CD4-positive, alpha-beta T cell treated with Interleukin-4 for 1 hour (primary cell): Measurements from ENCODE around the gene PHKA1.
"Not testable (repeated sequence)": the region's sequence is repeated elsewhere in the genome, so short reads cannot be mapped to it uniquely, and the experiment has no call there.

ENCODE experiments used
- DNase-seq, 2 donors: peaks; one replicate each; pipeline ENCODE4 v3.0.0-alpha.2; 2020 to 2022

The PHKA1 gene

GRCh38 chrX:72663737-72664136 lies 50.4 kb downstream of the PHKA1 start:
- DNase-seq = no peak

GRCh38 chrX:72662020-72662747 lies 51.9 kb downstream of the PHKA1 start:
- DNase-seq = no peak

DNA sequence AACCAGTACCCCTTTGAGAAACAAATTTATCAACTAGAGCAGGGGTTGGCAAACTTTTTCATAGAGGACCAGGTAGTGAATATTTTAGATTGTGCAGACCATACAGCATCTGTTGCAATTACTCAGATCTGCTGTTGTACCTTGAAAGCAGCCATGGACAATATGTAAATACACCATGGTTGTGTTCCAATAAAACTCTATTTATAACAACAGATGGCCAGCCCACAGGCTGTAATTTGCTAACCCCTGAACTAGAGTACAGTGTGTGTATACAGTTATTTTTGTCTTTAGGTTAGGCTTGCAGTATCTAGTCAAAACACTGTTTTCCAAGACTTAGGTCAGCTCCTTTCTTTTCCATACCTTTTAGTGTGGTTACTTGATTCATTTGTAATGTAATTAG lies 54.4 kb downstream of the PHKA1 start:
- no peak for DNase-seq

DNA sequence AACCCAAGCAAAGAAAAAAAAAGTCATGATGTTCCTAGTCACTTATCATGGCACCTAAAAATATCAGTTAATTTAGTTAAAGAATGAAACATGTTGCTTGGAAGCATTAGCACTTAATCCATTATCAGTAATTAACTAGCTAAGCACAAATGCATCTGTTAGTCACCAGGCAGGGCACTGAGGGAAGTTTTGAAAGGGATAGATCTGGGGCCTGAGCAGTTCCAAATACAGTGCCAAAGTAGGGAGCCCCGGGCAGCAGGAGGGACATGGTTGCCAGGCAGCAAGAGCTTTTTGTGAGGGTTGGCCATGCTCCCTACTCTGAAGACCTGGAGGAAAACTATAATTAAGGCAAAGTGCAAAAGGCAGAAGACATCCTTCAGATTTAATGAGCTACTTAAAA lies 62.0 kb downstream of the PHKA1 start:
- DNase-seq = no peak

DNA sequence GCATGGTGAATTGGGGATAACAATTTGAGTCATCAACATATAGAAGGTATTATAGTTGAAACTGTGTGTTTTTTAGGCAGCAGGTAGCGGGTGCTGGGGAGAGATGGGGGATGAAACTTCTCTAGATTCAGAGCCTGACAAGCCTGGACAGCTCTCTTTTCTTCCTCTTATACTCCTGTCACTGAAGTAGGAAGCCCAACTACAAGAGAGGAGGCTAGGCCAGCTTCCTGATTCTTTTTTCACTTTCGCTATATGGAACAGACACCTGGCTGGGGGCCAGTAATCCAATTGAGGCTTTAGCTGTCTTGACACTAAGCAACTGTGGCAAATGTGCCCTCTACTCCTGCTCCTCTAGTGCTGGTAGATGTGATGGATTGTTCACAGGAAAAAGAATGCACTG lies 69.2 kb downstream of the PHKA1 start:
- no peak for DNase-seq

DNA sequence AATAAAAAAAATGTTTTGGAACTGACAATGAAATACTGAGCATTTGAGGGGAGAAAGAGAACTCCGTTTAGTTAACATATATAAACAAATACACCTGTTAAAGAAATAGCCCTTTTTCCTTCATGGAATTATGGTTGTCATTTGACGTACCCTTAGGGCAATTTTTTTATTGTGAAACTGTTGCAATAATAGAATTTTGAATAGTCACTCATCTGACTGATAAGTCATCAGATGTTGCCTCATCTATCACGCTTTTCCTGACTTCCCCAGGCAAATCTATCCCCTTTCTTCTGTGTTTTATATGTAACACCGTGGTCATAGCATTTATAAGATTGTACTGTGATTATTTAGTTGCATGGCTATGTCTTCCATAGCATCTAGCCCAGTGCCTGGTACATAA lies 72.5 kb downstream of the PHKA1 start:
- DNase-seq = no peak

GRCh38 chrX:72635930-72636329 lies 78.2 kb downstream of the PHKA1 start:
- DNase-seq = no peak

DNA sequence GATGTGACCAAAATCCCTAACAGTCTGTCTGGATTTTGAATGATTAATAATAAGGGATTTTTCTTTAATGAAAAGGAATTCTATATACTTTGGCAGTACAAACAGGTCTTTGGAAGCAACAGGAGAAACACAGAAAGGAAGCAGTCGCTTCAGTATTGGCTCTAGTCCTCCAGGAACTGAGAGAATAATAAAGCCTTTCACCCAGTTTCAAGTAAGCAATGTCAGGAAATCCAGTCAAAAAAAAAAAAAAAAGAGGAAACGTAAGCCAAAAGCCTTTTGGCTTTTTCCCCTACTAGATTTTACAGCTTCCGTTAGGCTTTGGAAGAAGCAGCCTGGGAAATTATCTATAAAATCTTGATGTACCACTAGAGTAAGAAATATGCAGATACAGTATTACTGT lies 79.8 kb downstream of the PHKA1 start:
- no peak for DNase-seq

GRCh38 chrX:72630185-72630584 lies 83.9 kb downstream of the PHKA1 start:
- DNase-seq = no peak

DNA sequence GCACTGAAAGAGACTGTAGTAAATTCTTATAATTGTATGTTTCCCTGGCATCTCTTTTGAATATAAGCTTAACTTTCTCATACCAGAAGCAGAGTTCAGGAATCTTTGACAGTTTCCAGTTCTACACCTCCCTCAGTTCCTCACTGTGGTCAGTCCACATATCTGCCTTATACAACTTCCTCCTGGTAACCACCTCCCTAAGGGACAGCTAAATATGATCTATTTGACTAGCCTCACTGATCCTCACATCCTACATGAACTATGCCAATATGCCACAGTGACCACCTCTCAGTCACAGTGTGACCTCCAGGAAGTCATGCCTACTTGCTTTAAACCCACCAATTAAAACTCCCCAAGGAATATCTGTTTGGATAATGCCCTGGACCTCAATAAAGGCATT lies 89.9 kb downstream of the PHKA1 start:
- no peak for DNase-seq

GRCh38 chrX:72621625-72622485 lies 92.3 kb downstream of the PHKA1 start:
- no peak for DNase-seq

GRCh38 chrX:72621163-72621562 lies 92.9 kb downstream of the PHKA1 start:
- DNase-seq = no peak

- no peak for DNase-seq
Observed at GRCh38 chrX:72620550-72621145, 93.5 kb downstream of the PHKA1 start.

DNA sequence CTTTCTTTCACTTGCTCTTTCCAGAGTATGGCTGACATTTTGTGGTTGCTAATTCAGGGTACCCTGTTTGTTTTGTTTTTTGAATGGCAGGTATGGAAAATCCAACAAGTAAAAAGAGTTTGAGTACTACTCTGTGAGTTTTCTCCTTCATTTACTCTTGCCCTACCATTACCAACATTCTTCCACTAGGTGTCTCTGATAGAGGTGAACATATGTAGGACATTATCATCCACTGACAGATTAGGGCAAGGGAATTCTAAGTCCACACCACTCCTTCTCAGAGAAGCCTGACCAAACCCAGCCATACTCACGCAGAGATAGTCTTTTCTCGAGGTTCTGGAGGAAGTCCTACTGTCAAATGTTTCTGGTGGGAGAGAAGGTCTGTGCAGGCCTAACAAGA lies 104.8 kb downstream of the PHKA1 start:
- DNase-seq = no peak

DNA sequence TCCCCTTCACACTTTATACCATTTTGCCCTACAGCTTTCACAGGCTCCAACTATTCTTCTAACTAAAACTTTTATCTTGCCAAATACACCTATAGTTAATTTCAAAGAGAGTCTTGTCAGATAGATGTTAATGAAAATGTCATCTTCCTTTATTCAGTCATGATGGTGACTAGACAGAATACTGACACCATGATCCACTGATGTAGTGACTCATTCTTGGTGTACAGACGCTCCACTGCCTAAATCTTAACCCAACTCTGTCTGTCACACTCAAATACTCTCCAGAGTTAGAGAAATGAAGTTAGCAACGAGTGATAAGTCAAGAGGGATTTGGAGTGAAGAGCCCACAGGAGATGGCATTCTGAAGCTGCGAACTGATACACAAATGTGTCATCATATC lies 109.4 kb downstream of the PHKA1 start:
- no peak for DNase-seq

GRCh38 chrX:72604112-72604511 lies 110.0 kb downstream of the PHKA1 start:
- DNase-seq = no peak

GRCh38 chrX:72591038-72591437 lies 123.1 kb downstream of the PHKA1 start:
- not testable (repeated sequence) for DNase-seq

- DNase-seq = no peak
Observed at GRCh38 chrX:72584163-72584562, 129.9 kb downstream of the PHKA1 start.

- DNase-seq = no peak
Observed at GRCh38 chrX:72576141-72576894, 137.8 kb downstream of the PHKA1 start.

DNA sequence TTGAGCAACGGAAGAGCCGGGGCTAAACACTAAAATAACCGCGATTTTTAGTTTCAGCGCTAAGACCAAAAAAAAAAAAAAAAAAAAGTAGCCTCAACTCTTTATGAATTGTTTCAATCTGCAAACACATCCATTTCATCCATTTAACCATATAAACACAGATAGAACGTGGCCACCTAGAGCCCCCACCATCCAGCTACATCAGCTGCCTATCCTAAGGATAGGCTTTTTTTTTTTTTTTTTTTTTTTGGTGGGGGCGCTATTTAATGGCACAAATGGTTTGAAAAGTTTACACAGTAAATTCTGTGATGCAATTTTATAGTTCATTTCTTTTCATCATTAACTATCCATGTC lies 141.0 kb downstream of the PHKA1 start:
- no peak for DNase-seq

DNA sequence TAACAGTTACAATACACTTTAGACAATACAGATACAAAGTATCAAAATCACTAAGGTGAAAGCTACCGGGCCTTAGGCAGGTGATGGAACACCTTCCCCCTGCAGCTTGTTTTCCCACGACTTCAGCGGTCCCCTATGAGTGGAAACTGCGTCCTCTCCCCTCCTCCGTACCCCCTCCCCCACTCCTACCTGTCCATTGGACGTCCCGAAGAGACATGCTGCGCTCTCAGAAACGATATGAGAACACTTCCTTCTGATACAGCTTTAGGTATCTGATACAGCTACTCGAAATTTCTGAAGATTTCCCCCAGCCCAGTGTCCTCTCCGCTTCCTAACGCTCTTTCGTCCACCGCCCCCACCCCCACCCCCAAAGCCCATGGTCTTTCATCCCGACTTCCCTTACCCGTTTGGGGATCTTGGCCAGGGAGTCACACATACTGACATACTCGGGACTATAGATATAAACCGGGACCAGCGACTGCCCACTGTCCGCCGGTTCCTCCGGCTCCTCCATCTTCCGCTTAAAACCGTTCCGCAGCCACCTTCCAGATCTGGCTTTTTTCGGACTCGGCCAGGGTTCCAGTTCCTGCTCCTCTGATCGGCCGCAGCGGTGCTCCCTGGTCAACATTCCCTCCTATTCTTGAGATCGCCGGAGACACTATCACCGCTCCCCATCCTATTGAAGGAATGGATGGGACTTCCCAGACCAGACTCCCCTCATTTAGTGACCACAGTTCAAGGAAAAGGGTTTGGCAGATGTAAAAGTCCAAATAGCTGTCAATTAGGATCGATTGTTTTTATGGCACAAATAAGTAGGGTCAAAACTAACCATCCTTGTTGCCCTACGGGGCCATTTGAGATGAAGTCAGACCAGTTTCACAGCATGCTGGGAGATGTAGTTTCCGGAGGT lies 141.6 kb downstream of the PHKA1 start, which contains the start of gene HDAC8:
Gene HDAC8, minus strand, starts transcription at position 596 of the 910 bp plus-strand sequence. Its CDS starts 82 bp downstream, at position 514.
- DNase-seq = peak; percentile 68 to 77

DNA sequence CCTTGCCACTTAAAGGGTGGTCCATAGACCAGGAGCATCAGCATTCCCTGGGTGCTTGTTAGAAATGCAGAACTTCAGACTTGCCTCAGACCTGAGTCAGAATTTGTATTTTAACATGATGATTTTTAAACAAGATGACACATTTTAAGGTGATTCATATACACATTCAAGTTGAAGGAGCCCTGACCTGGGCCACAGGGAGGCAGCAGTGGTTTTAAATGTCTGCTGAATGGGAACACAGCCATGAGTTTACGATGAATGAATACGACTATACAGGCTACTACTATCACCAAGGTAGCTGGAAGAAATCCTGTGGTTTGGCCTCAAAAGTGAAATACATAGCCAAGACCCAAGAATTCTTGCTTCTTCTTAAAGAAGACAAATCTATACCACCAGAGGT lies 144.3 kb downstream of the PHKA1 start:
- no peak for DNase-seq
